CD4-positive, alpha-beta T cell (primary cell): Measurements from ENCODE around the gene MANSC4. TPM values are rescaled to one million over a fixed set of nuclear protein-coding genes. Genes with fewer than 3 reads are reported as not detected.

Experiments
- ATAC-seq: fragments of 200-7000 bp; cut with Tn5 transposase; one replicate; pipeline ENCODE4 v1.10.0; 2022; ENCODE audit warnings: mild to moderate bottlenecking; ENCODE audit not compliant: poor library complexity
- CTCF ChIA-PET: fragments of 350-600 bp; sonication (Branson Sonifier 250); formaldehyde crosslinking; loops from one replicate; lab custom pipeline; 2021; ENCODE audit warnings: antibody characterized with exemption, inconsistent platforms; lab: Charles Lee
- POLR2A ChIA-PET: fragments of 350-600 bp; sonication (Branson Sonifier 250); formaldehyde crosslinking; loops from one replicate; lab custom pipeline; 2021; ENCODE audit warnings: antibody characterized with exemption, inconsistent platforms; lab: Charles Lee
- DNase-seq, 14 experiments: peaks; one replicate each; pipeline ENCODE4 v3.0.0-alpha.2; 2013 to 2020; ENCODE audit warnings: mixed read lengths in 2 of 14
- H3K27ac ChIP-seq, 2 donors: one replicate each; pipeline versions ENCODE4 v1.5.1 to v1.7.0; 2013; ENCODE audit warnings: low read length in 2 of 2, low read depth in 1 of 2, mild to moderate bottlenecking in 1 of 2
- H3K27me3 ChIP-seq, 2 experiments: 1 replicate in 1 of 2; 2 replicates in 1 of 2; pipeline versions ENCODE4 v1.6.1 to v1.7.0; 2013; ENCODE audit warnings: low read length in 2 of 2, control low read depth in 1 of 2, mild to moderate bottlenecking in 1 of 2, moderate library complexity in 1 of 2; ENCODE audit not compliant: insufficient read depth in 2 of 2, control insufficient read depth in 1 of 2
- H3K36me3 ChIP-seq: one replicate; pipeline ENCODE4 v1.6.1; 2013; ENCODE audit warnings: low read length, control low read depth; ENCODE audit not compliant: insufficient read depth
- H3K4me1 ChIP-seq: one replicate; pipeline ENCODE4 v1.6.1; 2013; ENCODE audit warnings: low read length, control low read depth; ENCODE audit not compliant: insufficient read depth
- H3K4me3 ChIP-seq: one replicate; pipeline ENCODE4 v1.5.1; 2013; ENCODE audit warnings: mild to moderate bottlenecking, low read length, moderate library complexity
- H3K9me3 ChIP-seq, 2 experiments: 1 replicate in 1 of 2; 2 replicates in 1 of 2; pipeline versions ENCODE4 v1.6.1 to v1.7.0; 2013; ENCODE audit warnings: low read length in 2 of 2, mild to moderate bottlenecking in 2 of 2, control low read depth in 1 of 2, moderate library complexity in 1 of 2; ENCODE audit not compliant: control insufficient read depth in 1 of 2, insufficient read depth in 1 of 2
- H3K27ac Mint-ChIP-seq: one replicate; pipeline ENCODE4 v1.8.0; 2020; ENCODE audit warnings: mixed read lengths
- H3K27me3 Mint-ChIP-seq: one replicate; pipeline ENCODE4 v1.8.0; 2021; ENCODE audit warnings: mixed read lengths
- H3K36me3 Mint-ChIP-seq: one replicate; pipeline ENCODE4 v1.8.0; 2021; ENCODE audit warnings: low read depth, mixed read lengths
- H3K4me1 Mint-ChIP-seq: one replicate; pipeline ENCODE4 v1.8.0; 2021; ENCODE audit warnings: low read depth, mixed read lengths
- H3K4me3 Mint-ChIP-seq: one replicate; pipeline ENCODE4 v1.8.0; 2020; ENCODE audit warnings: mild to moderate bottlenecking, mixed read lengths
- H3K9me3 Mint-ChIP-seq: one replicate; pipeline ENCODE4 v1.8.0; 2020; ENCODE audit warnings: mixed read lengths
- CTCF ChIP-seq: fragments of 200-600 bp; IDR thresholded peaks from one replicate; pipeline ENCODE4 v1.8.0; 2022; ENCODE audit warnings: antibody characterized with exemption, mild to moderate bottlenecking
- intact Hi-C, 2 experiments: fragments of 100-400 bp; cut with DNase I in 1 of 2; cut with micrococcal nuclease in 1 of 2; formaldehyde crosslinking; loops; one replicate each; pipeline versions ENCODE4 v1.15.1 to v1.9.0; 2023 to 2025; cut with DNase I, micrococcal nuclease
- total RNA-seq, 174 experiments: library from RNA in 2 of 174; stranded (reverse) in 2 of 174; gene quantifications; one replicate each; pipeline ENCODE4 v1.2.3 and lab custom pipeline; 2021 to 2026

MANSC4 gene
- total RNA-seq, 2 experiments from 2014 or later = not detected

GRCh38 chr12:27812502-27812901 lies 32.5 kb upstream of the MANSC4 start:
- Mint-ChIP-seq H3K4me3 (no peak overlapping the region), H3K4me1 (peaks cover 21% of the 10 kb centered on the region), H3K36me3 (no peaks in the 10 kb centered on the region), H3K27ac (no peak overlapping the region), H3K27me3 (no peaks in the 10 kb centered on the region), H3K9me3 (no peaks in the 10 kb centered on the region)
- POLR2A ChIA-PET = no interaction called here
- no peak overlapping the region for H3K4me3 ChIP-seq
- no peaks in the 10 kb centered on the region for H3K4me1 ChIP-seq
- no peaks in the 10 kb centered on the region for H3K9me3 ChIP-seq
- CTCF ChIA-PET = interaction anchor here (1.1 kb wide), 1 partner anchor 8 kb away, joined by 3 read pairs; no protein-coding TSS in a partner anchor
- H3K36me3 ChIP-seq = no peaks in the 10 kb centered on the region
- ATAC-seq (no peak), DNase-seq (no peak)
- H3K27ac ChIP-seq = no peak overlapping the region
- no peaks in the 10 kb centered on the region for H3K27me3 ChIP-seq
- no peak for TF ChIP-seq CTCF
- intact Hi-C loops = no loop called here

DNA sequence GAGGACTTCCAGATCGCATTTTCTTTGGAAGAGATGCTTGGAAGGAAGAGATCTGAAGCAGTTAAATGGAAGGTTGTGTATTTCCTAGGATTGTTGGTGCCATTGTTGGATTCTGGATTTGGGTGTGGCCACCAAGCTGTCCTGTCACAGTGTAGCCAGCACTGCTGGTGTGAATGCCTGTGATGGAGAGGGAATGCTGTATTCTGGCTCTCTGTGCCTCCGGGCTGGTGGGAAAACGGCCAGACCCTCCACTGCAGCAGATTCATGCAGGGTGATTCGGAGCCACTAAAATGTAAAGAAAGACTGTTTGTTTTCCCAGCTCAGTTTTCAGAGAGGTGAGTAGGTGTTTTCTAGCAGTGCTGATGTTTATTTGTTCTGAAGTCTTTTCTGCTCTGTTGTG lies 30.7 kb upstream of the MANSC4 start:
- CTCF ChIA-PET = no interaction called here

DNA sequence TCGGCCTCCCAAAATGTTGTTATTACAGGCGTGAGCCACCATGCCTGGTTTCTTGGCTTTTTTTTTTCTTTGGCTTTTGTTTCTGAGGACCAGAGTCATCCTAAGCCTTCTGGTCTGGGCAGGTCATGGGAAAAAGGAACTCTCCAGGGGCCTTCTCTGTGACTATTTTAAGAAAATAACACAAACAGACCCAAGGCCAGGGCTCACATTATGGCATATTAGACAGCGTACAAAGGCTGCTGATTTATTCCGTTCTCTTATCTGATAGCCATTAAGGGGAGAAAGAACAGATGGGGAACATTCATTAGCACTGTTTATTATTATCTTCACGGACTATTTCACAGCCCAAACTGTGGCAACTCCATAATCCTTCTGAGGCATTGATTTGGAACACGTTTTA lies 28.8 kb upstream of the MANSC4 start:
- H3K27ac Mint-ChIP-seq = no peak overlapping the region
- H3K4me3 ChIP-seq = no peak overlapping the region
- CTCF ChIA-PET = interaction anchor here (1.9 kb wide), 1 partner anchor 12 kb away, joined by 6 read pairs; no protein-coding TSS in a partner anchor
- no peaks in the 10 kb centered on the region for H3K36me3 ChIP-seq
- H3K4me1 Mint-ChIP-seq = peaks cover 25% of the 10 kb centered on the region
- POLR2A ChIA-PET = interaction anchor here (1.1 kb wide), 1 partner anchor 28 kb away, joined by 3 read pairs; the partner anchor contains the start of genes KLHL42 and MANSC4
- DNase-seq (no peak), ATAC-seq (no peak)
- no peaks in the 10 kb centered on the region for H3K9me3 ChIP-seq
- no peak for TF ChIP-seq CTCF
- intact Hi-C loops = no loop called here
- no peaks in the 10 kb centered on the region for H3K27me3 Mint-ChIP-seq
- H3K4me1 ChIP-seq = no peaks in the 10 kb centered on the region
- H3K27ac ChIP-seq = no peak overlapping the region
- no peaks in the 10 kb centered on the region for H3K9me3 Mint-ChIP-seq
- H3K27me3 ChIP-seq = no peaks in the 10 kb centered on the region
- H3K4me3 Mint-ChIP-seq = no peak overlapping the region
- no peaks in the 10 kb centered on the region for H3K36me3 Mint-ChIP-seq

More for the DNA sequence above, 30.7 kb upstream of the MANSC4 start:
- no peaks in the 10 kb centered on the region for H3K9me3 ChIP-seq
- H3K36me3 ChIP-seq = no peaks in the 10 kb centered on the region
- H3K4me3 ChIP-seq = no peak overlapping the region
- no peak for ATAC-seq
- no peaks in the 10 kb centered on the region for H3K27me3 Mint-ChIP-seq
- POLR2A ChIA-PET = interaction anchor here (1.3 kb wide), 1 partner anchor 30 kb away, joined by 4 read pairs; no protein-coding TSS in a partner anchor
- no peaks in the 10 kb centered on the region for H3K9me3 Mint-ChIP-seq
- no peaks in the 10 kb centered on the region for H3K36me3 Mint-ChIP-seq
- H3K27ac Mint-ChIP-seq = no peak overlapping the region
- H3K4me3 Mint-ChIP-seq = no peak overlapping the region
- no peak for TF ChIP-seq CTCF
- H3K4me1 ChIP-seq = no peaks in the 10 kb centered on the region
- DNase-seq = no peak
- no peak overlapping the region for H3K27ac ChIP-seq
- peaks cover 39% of the 10 kb centered on the region for H3K4me1 Mint-ChIP-seq
- intact Hi-C loops = no loop called here
- H3K27me3 ChIP-seq = no peaks in the 10 kb centered on the region
